H9 (cell line): Measurements from ENCODE around the gene SERF2. TPM values are rescaled to one million over a fixed set of nuclear protein-coding genes. Genes with fewer than 3 reads are reported as not detected.
A peak's percentile ranks its signal among the peaks of the same experiment; 100 is the strongest.

Experiments used
- DNase-seq: peaks from one replicate; pipeline ENCODE4 v3.0.0-alpha.2; 2017
- H2AFZ ChIP-seq: one replicate; pipeline ENCODE4 v1.6.1; 2013; ENCODE audit warnings: mild to moderate bottlenecking, low read length, control low read depth, moderate library complexity
- H2AK5ac ChIP-seq: 2 replicates; pipeline ENCODE4 v1.6.1; 2013; ENCODE audit warnings: low read length, control low read depth, mixed read lengths; ENCODE audit not compliant: insufficient read length
- H2BK120ac ChIP-seq: one replicate; pipeline ENCODE4 v1.6.1; 2013; ENCODE audit warnings: low read depth, mild to moderate bottlenecking, low read length, control low read depth, inconsistent platforms; ENCODE audit not compliant: poor library complexity, severe bottlenecking
- H2BK12ac ChIP-seq: 2 replicates; pipeline ENCODE4 v1.6.1; 2013; ENCODE audit warnings: low read length, control low read depth, mixed read lengths, low read depth; ENCODE audit not compliant: insufficient read length
- H2BK15ac ChIP-seq: 2 replicates; pipeline ENCODE4 v1.6.1; 2013; ENCODE audit warnings: low read depth, low read length, control low read depth
- H2BK20ac ChIP-seq: one replicate; pipeline ENCODE4 v1.6.1; 2013; ENCODE audit warnings: low read depth, mild to moderate bottlenecking, low read length, control low read depth, inconsistent platforms; ENCODE audit not compliant: poor library complexity, severe bottlenecking
- H2BK5ac ChIP-seq: 2 replicates; pipeline ENCODE4 v1.6.1; 2013; ENCODE audit warnings: low read length, control low read depth, mixed read lengths; ENCODE audit not compliant: insufficient read length
- H3K14ac ChIP-seq: 2 replicates; pipeline ENCODE4 v1.6.1; 2013; ENCODE audit warnings: low read length, control low read depth; ENCODE audit not compliant: insufficient read depth
- H3K18ac ChIP-seq: 2 replicates; pipeline ENCODE4 v1.6.1; 2013; ENCODE audit warnings: low read depth, mild to moderate bottlenecking, mixed read lengths, low read length, control low read depth; ENCODE audit not compliant: insufficient read length
- H3K23ac ChIP-seq: 2 replicates; pipeline ENCODE4 v1.6.1; 2013; ENCODE audit warnings: low read length, control low read depth, mixed read lengths, low read depth; ENCODE audit not compliant: insufficient read length
- H3K23me2 ChIP-seq: 2 replicates; pipeline ENCODE4 v1.6.1; 2013; ENCODE audit warnings: low read depth, mild to moderate bottlenecking, mixed read lengths, low read length, control low read depth; ENCODE audit not compliant: insufficient read length, poor library complexity, severe bottlenecking
- H3K27ac ChIP-seq: 2 replicates; pipeline ENCODE4 v1.5.1; 2013; ENCODE audit warnings: low read length, control low read depth, mixed read lengths, low read depth; ENCODE audit not compliant: insufficient read length
- H3K27me3 ChIP-seq: 2 replicates; pipeline ENCODE4 v1.6.1; 2013; ENCODE audit warnings: low read length, control low read depth, inconsistent platforms; ENCODE audit not compliant: insufficient read depth
- H3K4ac ChIP-seq: 2 replicates; pipeline ENCODE4 v1.6.1; 2013; ENCODE audit warnings: low read depth, mild to moderate bottlenecking, control low read depth, inconsistent platforms, low read length, moderate library complexity
- H3K4me1 ChIP-seq: 2 replicates; pipeline ENCODE4 v1.6.1; 2013; ENCODE audit warnings: low read length, control low read depth, inconsistent platforms; ENCODE audit not compliant: insufficient read depth
- H3K4me2 ChIP-seq: 2 replicates; pipeline ENCODE4 v1.6.1; 2013; ENCODE audit warnings: low read length, control low read depth, mixed read lengths; ENCODE audit not compliant: insufficient read length, insufficient read depth
- H3K56ac ChIP-seq: 2 replicates; pipeline ENCODE4 v1.6.1; 2013; ENCODE audit warnings: low read depth, mild to moderate bottlenecking, mixed read lengths, low read length, control low read depth; ENCODE audit not compliant: insufficient read length
- H3K79me1 ChIP-seq: 2 replicates; pipeline ENCODE4 v1.6.1; 2013; ENCODE audit warnings: low read depth, mild to moderate bottlenecking, moderate library complexity, low read length, control low read depth, inconsistent platforms; ENCODE audit not compliant: insufficient read depth, poor library complexity, severe bottlenecking
- H3K79me2 ChIP-seq: 2 replicates; pipeline ENCODE4 v1.6.1; 2013; ENCODE audit warnings: low read length, control low read depth, inconsistent platforms; ENCODE audit not compliant: insufficient read depth
- H3K9ac ChIP-seq: 2 replicates; pipeline ENCODE4 v1.6.1; 2013; ENCODE audit warnings: low read length, control low read depth, mixed read lengths; ENCODE audit not compliant: insufficient read length; ENCODE audit errors: extremely low read depth
- H3K9me3 ChIP-seq: one replicate; pipeline ENCODE4 v1.6.1; 2013; ENCODE audit warnings: low read depth, low read length, inconsistent platforms; ENCODE audit not compliant: control insufficient read depth
- H3T11ph ChIP-seq: one replicate; pipeline ENCODE4 v1.6.1; 2013; ENCODE audit warnings: mild to moderate bottlenecking, low read length, control low read depth, inconsistent platforms
- H4K20me1 ChIP-seq: one replicate; pipeline ENCODE4 v1.6.1; 2013; ENCODE audit not compliant: control insufficient read depth, insufficient read length, insufficient read depth
- H4K5ac ChIP-seq: 2 replicates; pipeline ENCODE4 v1.6.1; 2013; ENCODE audit warnings: low read depth, mild to moderate bottlenecking, mixed read lengths, low read length, control low read depth; ENCODE audit not compliant: insufficient read length
- H4K8ac ChIP-seq: replicated peaks from 2 replicates; pipeline ENCODE4 v1.6.1; 2013; ENCODE audit warnings: low read length, control low read depth, mixed read lengths, low read depth; ENCODE audit not compliant: insufficient read length
- H4K91ac ChIP-seq: 2 replicates; pipeline ENCODE4 v1.6.1; 2013; ENCODE audit warnings: low read depth, mild to moderate bottlenecking, moderate library complexity, mixed read lengths, low read length, control low read depth; ENCODE audit not compliant: insufficient read length
- H3K27ac Mint-ChIP-seq, 3 experiments: 2 replicates in 2 of 3; 3 replicates in 1 of 3; pipeline ENCODE4 v1.8.0; 2020 to 2021; ENCODE audit warnings: mixed read lengths in 3 of 3, mild to moderate bottlenecking in 1 of 3, moderate library complexity in 1 of 3
- H3K27me3 Mint-ChIP-seq: 2 replicates; pipeline ENCODE4 v1.8.0; 2021; ENCODE audit warnings: low read depth, mild to moderate bottlenecking, moderate library complexity, mixed read lengths
- H3K36me3 Mint-ChIP-seq, 3 experiments: 2 replicates in 2 of 3; 3 replicates in 1 of 3; pipeline ENCODE4 v1.8.0; 2020 to 2021; ENCODE audit warnings: low read depth in 3 of 3, mixed read lengths in 3 of 3; ENCODE audit not compliant: insufficient read depth in 1 of 3
- H3K4me1 Mint-ChIP-seq, 2 experiments: 2 replicates each; pipeline ENCODE4 v1.8.0; 2020; ENCODE audit warnings: mixed read lengths in 2 of 2
- H3K4me3 Mint-ChIP-seq, 2 experiments: 2 replicates in 1 of 2; 3 replicates in 1 of 2; pipeline ENCODE4 v1.8.0; 2020 to 2021; ENCODE audit warnings: mild to moderate bottlenecking in 2 of 2, mixed read lengths in 2 of 2, moderate library complexity in 1 of 2
- H3K9me3 Mint-ChIP-seq, 2 experiments: 2 replicates in 1 of 2; 3 replicates in 1 of 2; pipeline ENCODE4 v1.8.0; 2020; ENCODE audit warnings: mild to moderate bottlenecking in 2 of 2, mixed read lengths in 2 of 2, moderate library complexity in 1 of 2
- CTCF ChIP-seq: fragments of 200-600 bp; sonication (generic); conservative IDR thresholded peaks from 3 replicates; pipeline ENCODE4 v1.8.0; 2021; ENCODE audit warnings: antibody characterized with exemption, mild to moderate bottlenecking
- WGBS: extraction: QIAGEN DNeasy Blood & Tissue Kit; methylation state at CpG from one replicate; pipeline ENCODE4 v1.1.7; 2013; ENCODE audit warnings: missing lambda C conversion rate, low lambda C conversion rate, mixed read lengths; ENCODE audit not compliant: insufficient read length; ENCODE audit errors: extremely low coverage; 5-methylcytosine and 5-hydroxymethylcytosine counted together
- total RNA-seq: library from RNA; stranded (reverse); gene quantifications from 2 replicates; pipeline ENCODE4 v1.2.1, GENCODE V29; 2021

Gene SERF2
- total RNA-seq, 1 experiment from 2014 or later = 819 TPM

GRCh38 chr15:43794269-43795037, 2.3 kb downstream of the SERF2 start:
- H4K8ac ChIP-seq = no peak overlapping the region
- no peak overlapping the region for H3K18ac ChIP-seq
- no peak overlapping the region for H2BK12ac ChIP-seq
- no peak overlapping the region for H4K91ac ChIP-seq
- Mint-ChIP-seq H3K4me1 (peaks cover 58 to 68% of the 10 kb centered on the region in 2 experiments), H3K4me3 (peak overlapping the region; percentile 98 to 99), H3K9me3 (no peaks in the 10 kb centered on the region), H3K36me3 (peaks cover 39 to 60% (median 47%) of the 10 kb centered on the region in 3 experiments), H3K27ac (peak overlapping the region in 2 of 3 experiments; percentile 91 to 92; a peak in 4 of 7 replicates), H3K27me3 (no peaks in the 10 kb centered on the region)
- no peak overlapping the region for H3K56ac ChIP-seq
- H2BK20ac ChIP-seq = no peak overlapping the region
- no CpG with 5 or more reads among the region's 9 CpGs for WGBS
- no peak overlapping the region for H2BK120ac ChIP-seq
- H3K4me2 ChIP-seq = no peak overlapping the region
- H2BK15ac ChIP-seq = no peak overlapping the region
- H3K23me2 ChIP-seq = peaks cover 8% of the 10 kb centered on the region
- H3K23ac ChIP-seq = no peak overlapping the region
- no peak for TF ChIP-seq CTCF
- H3K79me1 ChIP-seq = peaks cover 3% of the 10 kb centered on the region
- H3K4ac ChIP-seq = no peak overlapping the region
- H3K27ac ChIP-seq = no peak overlapping the region
- no peaks in the 10 kb centered on the region for H3K9me3 ChIP-seq
- peaks cover 6% of the 10 kb centered on the region; the same call in 1 of the 2 replicates for H3K79me2 ChIP-seq
- no peak overlapping the region for H4K5ac ChIP-seq
- H3T11ph ChIP-seq = no peak overlapping the region
- H3K9ac ChIP-seq = no peak overlapping the region
- H3K4me1 ChIP-seq = peaks cover 18% of the 10 kb centered on the region; the same call in 1 of the 2 replicates
- H2AK5ac ChIP-seq = no peak overlapping the region
- H3K27me3 ChIP-seq = no peaks in the 10 kb centered on the region
- no peak for DNase-seq
- no peak overlapping the region for H3K14ac ChIP-seq
- H2AFZ ChIP-seq = no peak overlapping the region
- no peaks in the 10 kb centered on the region for H4K20me1 ChIP-seq
- no peak overlapping the region for H2BK5ac ChIP-seq
